Stimulated activated CD8-positive, alpha-beta memory T cell treated with anti-CD3 and anti-CD28 coated beads, Interleukin-7, amount 100 ng/mL, for 1 hour (primary cell): ENCODE measurements around the gene RTN3.
"Not testable (repeated sequence)": the region's sequence is repeated elsewhere in the genome, so short reads cannot be mapped to it uniquely, and the experiment has no call there.

Experiments used
- DNase-seq, 2 donors: peaks; one replicate each; pipeline ENCODE4 v3.0.0-alpha.2; 2020; ENCODE audit warnings: low read depth in 2 of 2

The RTN3 gene

GRCh38 chr11:63681321-63682065 lies at the start of gene RTN3:
TSS of gene RTN3 (plus strand) at chr11:63681500. CDS start at chr11:63681637, 137 bp downstream.
- peak; percentile 97 to 98 for DNase-seq

GRCh38 chr11:63635762-63636465 lies 45.4 kb upstream of the RTN3 start:
- peak; percentile 25 to 56 for DNase-seq

GRCh38 chr11:63638436-63638835 lies 42.9 kb upstream of the RTN3 start:
- not testable (repeated sequence) for DNase-seq

GRCh38 chr11:63639199-63639832 lies 42.0 kb upstream of the RTN3 start:
- DNase-seq, result no peak

GRCh38 chr11:63641727-63642126 lies 39.6 kb upstream of the RTN3 start:
- DNase-seq, result no peak

GRCh38 chr11:63643205-63643604 lies 38.1 kb upstream of the RTN3 start:
- DNase-seq, result no peak

GRCh38 chr11:63652671-63653070 lies 28.6 kb upstream of the RTN3 start:
- no peak for DNase-seq

GRCh38 chr11:63660972-63661371 lies 20.3 kb upstream of the RTN3 start:
- DNase-seq, result no peak

GRCh38 chr11:63663809-63664208 lies 17.5 kb upstream of the RTN3 start:
- no peak for DNase-seq

GRCh38 chr11:63666874-63667273 lies 14.4 kb upstream of the RTN3 start:
- no peak for DNase-seq

GRCh38 chr11:63667995-63668795 lies 13.1 kb upstream of the RTN3 start:
- no peak for DNase-seq

GRCh38 chr11:63670096-63670432 lies 11.2 kb upstream of the RTN3 start:
- DNase-seq, result no peak

GRCh38 chr11:63670433-63671321 lies 10.6 kb upstream of the RTN3 start:
- no peak for DNase-seq

- DNase-seq, result peak; percentile 89 to 95
Measured at GRCh38 chr11:63671322-63672155, 9.8 kb upstream of the RTN3 start, which contains the start of gene ATL3. TSS of gene ATL3 (minus strand) at chr11:63671376. CDS start at chr11:63671335, 41 bp downstream.

- DNase-seq, result no peak
Measured at GRCh38 chr11:63672156-63672463, 9.2 kb upstream of the RTN3 start.

GRCh38 chr11:63672936-63673539 lies 8.3 kb upstream of the RTN3 start:
- no peak for DNase-seq

GRCh38 chr11:63673579-63673978 lies 7.7 kb upstream of the RTN3 start:
- no peak for DNase-seq

- DNase-seq, result no peak
Measured at GRCh38 chr11:63680834-63681320, 423 bp upstream of the RTN3 start.
